ENCODE measurements around the gene NAA10.

DNA sequence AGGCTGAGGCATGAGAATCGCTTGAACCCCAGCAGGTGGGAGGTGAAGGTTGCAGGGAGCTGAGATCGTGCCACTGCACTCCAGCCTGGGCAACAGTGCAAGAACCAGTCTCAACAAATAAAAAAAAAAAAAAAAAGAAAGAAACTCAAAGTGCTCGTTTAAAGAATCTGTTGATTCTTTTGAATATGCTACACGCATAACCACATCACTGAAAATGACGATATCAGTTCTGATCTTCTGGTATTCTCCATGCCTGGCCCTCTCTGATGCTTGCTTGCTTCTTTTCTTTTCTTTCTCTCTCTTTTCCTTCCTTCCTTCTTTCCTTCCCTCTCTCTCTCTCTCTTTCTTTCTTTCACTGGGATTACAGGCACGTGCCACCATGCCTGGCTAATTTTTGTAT lies 23.0 kb downstream of the NAA10 start:
- TF ChIP-seq, protein P1, sequence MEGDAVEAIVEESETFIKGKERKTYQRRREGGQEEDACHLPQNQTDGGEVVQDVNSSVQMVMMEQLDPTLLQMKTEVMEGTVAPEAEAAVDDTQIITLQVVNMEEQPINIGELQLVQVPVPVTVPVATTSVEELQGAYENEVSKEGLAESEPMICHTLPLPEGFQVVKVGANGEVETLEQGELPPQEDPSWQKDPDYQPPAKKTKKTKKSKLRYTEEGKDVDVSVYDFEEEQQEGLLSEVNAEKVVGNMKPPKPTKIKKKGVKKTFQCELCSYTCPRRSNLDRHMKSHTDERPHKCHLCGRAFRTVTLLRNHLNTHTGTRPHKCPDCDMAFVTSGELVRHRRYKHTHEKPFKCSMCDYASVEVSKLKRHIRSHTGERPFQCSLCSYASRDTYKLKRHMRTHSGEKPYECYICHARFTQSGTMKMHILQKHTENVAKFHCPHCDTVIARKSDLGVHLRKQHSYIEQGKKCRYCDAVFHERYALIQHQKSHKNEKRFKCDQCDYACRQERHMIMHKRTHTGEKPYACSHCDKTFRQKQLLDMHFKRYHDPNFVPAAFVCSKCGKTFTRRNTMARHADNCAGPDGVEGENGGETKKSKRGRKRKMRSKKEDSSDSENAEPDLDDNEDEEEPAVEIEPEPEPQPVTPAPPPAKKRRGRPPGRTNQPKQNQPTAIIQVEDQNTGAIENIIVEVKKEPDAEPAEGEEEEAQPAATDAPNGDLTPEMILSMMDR (IDR thresholded peaks at IDR 0.05 in 2 of 3, conservative IDR thresholded peaks at IDR 0.05 in 1 of 3; ENCODE audit: borderline replicate concordance in 1 of 3, insufficient read depth in 1 of 3, low read depth in 2 of 3, low read length in 2 of 3): no peak
- TF ChIP-seq, protein P2, sequence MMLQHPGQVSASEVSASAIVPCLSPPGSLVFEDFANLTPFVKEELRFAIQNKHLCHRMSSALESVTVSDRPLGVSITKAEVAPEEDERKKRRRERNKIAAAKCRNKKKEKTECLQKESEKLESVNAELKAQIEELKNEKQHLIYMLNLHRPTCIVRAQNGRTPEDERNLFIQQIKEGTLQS (IDR thresholded peaks at IDR 0.05): no peak
- no peak for TF ChIP-seq POLR2A (IDR thresholded peaks at IDR 0.05; ENCODE audit: borderline replicate concordance, extremely low read depth, insufficient read depth, insufficient read length)
- TF ChIP-seq SRF (IDR thresholded peaks at IDR 0.05; ENCODE audit: low read depth): no peak
- TF ChIP-seq, protein P3, sequence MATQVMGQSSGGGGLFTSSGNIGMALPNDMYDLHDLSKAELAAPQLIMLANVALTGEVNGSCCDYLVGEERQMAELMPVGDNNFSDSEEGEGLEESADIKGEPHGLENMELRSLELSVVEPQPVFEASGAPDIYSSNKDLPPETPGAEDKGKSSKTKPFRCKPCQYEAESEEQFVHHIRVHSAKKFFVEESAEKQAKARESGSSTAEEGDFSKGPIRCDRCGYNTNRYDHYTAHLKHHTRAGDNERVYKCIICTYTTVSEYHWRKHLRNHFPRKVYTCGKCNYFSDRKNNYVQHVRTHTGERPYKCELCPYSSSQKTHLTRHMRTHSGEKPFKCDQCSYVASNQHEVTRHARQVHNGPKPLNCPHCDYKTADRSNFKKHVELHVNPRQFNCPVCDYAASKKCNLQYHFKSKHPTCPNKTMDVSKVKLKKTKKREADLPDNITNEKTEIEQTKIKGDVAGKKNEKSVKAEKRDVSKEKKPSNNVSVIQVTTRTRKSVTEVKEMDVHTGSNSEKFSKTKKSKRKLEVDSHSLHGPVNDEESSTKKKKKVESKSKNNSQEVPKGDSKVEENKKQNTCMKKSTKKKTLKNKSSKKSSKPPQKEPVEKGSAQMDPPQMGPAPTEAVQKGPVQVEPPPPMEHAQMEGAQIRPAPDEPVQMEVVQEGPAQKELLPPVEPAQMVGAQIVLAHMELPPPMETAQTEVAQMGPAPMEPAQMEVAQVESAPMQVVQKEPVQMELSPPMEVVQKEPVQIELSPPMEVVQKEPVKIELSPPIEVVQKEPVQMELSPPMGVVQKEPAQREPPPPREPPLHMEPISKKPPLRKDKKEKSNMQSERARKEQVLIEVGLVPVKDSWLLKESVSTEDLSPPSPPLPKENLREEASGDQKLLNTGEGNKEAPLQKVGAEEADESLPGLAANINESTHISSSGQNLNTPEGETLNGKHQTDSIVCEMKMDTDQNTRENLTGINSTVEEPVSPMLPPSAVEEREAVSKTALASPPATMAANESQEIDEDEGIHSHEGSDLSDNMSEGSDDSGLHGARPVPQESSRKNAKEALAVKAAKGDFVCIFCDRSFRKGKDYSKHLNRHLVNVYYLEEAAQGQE (IDR thresholded peaks at IDR 0.05; ENCODE audit: low read depth): no peak
- TF ChIP-seq CBX3 (IDR thresholded peaks at IDR 0.05; ENCODE audit: low read depth): no peak
- no peak for TF ChIP-seq YY1 (IDR thresholded peaks at IDR 0.05; ENCODE audit: extremely low read depth, insufficient replicate concordance, low read depth, low read length)
